H9 (cell line): ENCODE results near the gene WDR20. TPM values are rescaled to one million over a fixed set of nuclear protein-coding genes. Genes with fewer than 3 reads are reported as not detected.
A peak's percentile ranks its signal among the peaks of the same experiment; 100 is the strongest.

ENCODE experiments used
- DNase-seq: peaks from one replicate; pipeline ENCODE4 v3.0.0-alpha.2; 2017
- H2AFZ ChIP-seq: one replicate; pipeline ENCODE4 v1.6.1; 2013; ENCODE audit warnings: mild to moderate bottlenecking, low read length, control low read depth, moderate library complexity
- H2AK5ac ChIP-seq: 2 replicates; pipeline ENCODE4 v1.6.1; 2013; ENCODE audit warnings: low read length, control low read depth, mixed read lengths; ENCODE audit not compliant: insufficient read length
- H2BK120ac ChIP-seq: one replicate; pipeline ENCODE4 v1.6.1; 2013; ENCODE audit warnings: low read depth, mild to moderate bottlenecking, low read length, control low read depth, inconsistent platforms; ENCODE audit not compliant: poor library complexity, severe bottlenecking
- H2BK12ac ChIP-seq: 2 replicates; pipeline ENCODE4 v1.6.1; 2013; ENCODE audit warnings: low read length, control low read depth, mixed read lengths, low read depth; ENCODE audit not compliant: insufficient read length
- H2BK15ac ChIP-seq: 2 replicates; pipeline ENCODE4 v1.6.1; 2013; ENCODE audit warnings: low read depth, low read length, control low read depth
- H2BK20ac ChIP-seq: one replicate; pipeline ENCODE4 v1.6.1; 2013; ENCODE audit warnings: low read depth, mild to moderate bottlenecking, low read length, control low read depth, inconsistent platforms; ENCODE audit not compliant: poor library complexity, severe bottlenecking
- H2BK5ac ChIP-seq: 2 replicates; pipeline ENCODE4 v1.6.1; 2013; ENCODE audit warnings: low read length, control low read depth, mixed read lengths; ENCODE audit not compliant: insufficient read length
- H3K14ac ChIP-seq: 2 replicates; pipeline ENCODE4 v1.6.1; 2013; ENCODE audit warnings: low read length, control low read depth; ENCODE audit not compliant: insufficient read depth
- H3K18ac ChIP-seq: 2 replicates; pipeline ENCODE4 v1.6.1; 2013; ENCODE audit warnings: low read depth, mild to moderate bottlenecking, mixed read lengths, low read length, control low read depth; ENCODE audit not compliant: insufficient read length
- H3K23ac ChIP-seq: 2 replicates; pipeline ENCODE4 v1.6.1; 2013; ENCODE audit warnings: low read length, control low read depth, mixed read lengths, low read depth; ENCODE audit not compliant: insufficient read length
- H3K23me2 ChIP-seq: 2 replicates; pipeline ENCODE4 v1.6.1; 2013; ENCODE audit warnings: low read depth, mild to moderate bottlenecking, mixed read lengths, low read length, control low read depth; ENCODE audit not compliant: insufficient read length, poor library complexity, severe bottlenecking
- H3K27ac ChIP-seq: 2 replicates; pipeline ENCODE4 v1.5.1; 2013; ENCODE audit warnings: low read length, control low read depth, mixed read lengths, low read depth; ENCODE audit not compliant: insufficient read length
- H3K27me3 ChIP-seq: 2 replicates; pipeline ENCODE4 v1.6.1; 2013; ENCODE audit warnings: low read length, control low read depth, inconsistent platforms; ENCODE audit not compliant: insufficient read depth
- H3K4ac ChIP-seq: 2 replicates; pipeline ENCODE4 v1.6.1; 2013; ENCODE audit warnings: low read depth, mild to moderate bottlenecking, control low read depth, inconsistent platforms, low read length, moderate library complexity
- H3K4me1 ChIP-seq: 2 replicates; pipeline ENCODE4 v1.6.1; 2013; ENCODE audit warnings: low read length, control low read depth, inconsistent platforms; ENCODE audit not compliant: insufficient read depth
- H3K4me2 ChIP-seq: 2 replicates; pipeline ENCODE4 v1.6.1; 2013; ENCODE audit warnings: low read length, control low read depth, mixed read lengths; ENCODE audit not compliant: insufficient read length, insufficient read depth
- H3K56ac ChIP-seq: 2 replicates; pipeline ENCODE4 v1.6.1; 2013; ENCODE audit warnings: low read depth, mild to moderate bottlenecking, mixed read lengths, low read length, control low read depth; ENCODE audit not compliant: insufficient read length
- H3K79me1 ChIP-seq: 2 replicates; pipeline ENCODE4 v1.6.1; 2013; ENCODE audit warnings: low read depth, mild to moderate bottlenecking, moderate library complexity, low read length, control low read depth, inconsistent platforms; ENCODE audit not compliant: insufficient read depth, poor library complexity, severe bottlenecking
- H3K79me2 ChIP-seq: 2 replicates; pipeline ENCODE4 v1.6.1; 2013; ENCODE audit warnings: low read length, control low read depth, inconsistent platforms; ENCODE audit not compliant: insufficient read depth
- H3K9ac ChIP-seq: 2 replicates; pipeline ENCODE4 v1.6.1; 2013; ENCODE audit warnings: low read length, control low read depth, mixed read lengths; ENCODE audit not compliant: insufficient read length; ENCODE audit errors: extremely low read depth
- H3K9me3 ChIP-seq: one replicate; pipeline ENCODE4 v1.6.1; 2013; ENCODE audit warnings: low read depth, low read length, inconsistent platforms; ENCODE audit not compliant: control insufficient read depth
- H3T11ph ChIP-seq: one replicate; pipeline ENCODE4 v1.6.1; 2013; ENCODE audit warnings: mild to moderate bottlenecking, low read length, control low read depth, inconsistent platforms
- H4K20me1 ChIP-seq: one replicate; pipeline ENCODE4 v1.6.1; 2013; ENCODE audit not compliant: control insufficient read depth, insufficient read length, insufficient read depth
- H4K5ac ChIP-seq: 2 replicates; pipeline ENCODE4 v1.6.1; 2013; ENCODE audit warnings: low read depth, mild to moderate bottlenecking, mixed read lengths, low read length, control low read depth; ENCODE audit not compliant: insufficient read length
- H4K8ac ChIP-seq: replicated peaks from 2 replicates; pipeline ENCODE4 v1.6.1; 2013; ENCODE audit warnings: low read length, control low read depth, mixed read lengths, low read depth; ENCODE audit not compliant: insufficient read length
- H4K91ac ChIP-seq: 2 replicates; pipeline ENCODE4 v1.6.1; 2013; ENCODE audit warnings: low read depth, mild to moderate bottlenecking, moderate library complexity, mixed read lengths, low read length, control low read depth; ENCODE audit not compliant: insufficient read length
- H3K27ac Mint-ChIP-seq, 3 experiments: 2 replicates in 2 of 3; 3 replicates in 1 of 3; pipeline ENCODE4 v1.8.0; 2020 to 2021; ENCODE audit warnings: mixed read lengths in 3 of 3, mild to moderate bottlenecking in 1 of 3, moderate library complexity in 1 of 3
- H3K27me3 Mint-ChIP-seq: 2 replicates; pipeline ENCODE4 v1.8.0; 2021; ENCODE audit warnings: low read depth, mild to moderate bottlenecking, moderate library complexity, mixed read lengths
- H3K36me3 Mint-ChIP-seq, 3 experiments: 2 replicates in 2 of 3; 3 replicates in 1 of 3; pipeline ENCODE4 v1.8.0; 2020 to 2021; ENCODE audit warnings: low read depth in 3 of 3, mixed read lengths in 3 of 3; ENCODE audit not compliant: insufficient read depth in 1 of 3
- H3K4me1 Mint-ChIP-seq, 2 experiments: 2 replicates each; pipeline ENCODE4 v1.8.0; 2020; ENCODE audit warnings: mixed read lengths in 2 of 2
- H3K4me3 Mint-ChIP-seq, 2 experiments: 2 replicates in 1 of 2; 3 replicates in 1 of 2; pipeline ENCODE4 v1.8.0; 2020 to 2021; ENCODE audit warnings: mild to moderate bottlenecking in 2 of 2, mixed read lengths in 2 of 2, moderate library complexity in 1 of 2
- H3K9me3 Mint-ChIP-seq, 2 experiments: 2 replicates in 1 of 2; 3 replicates in 1 of 2; pipeline ENCODE4 v1.8.0; 2020; ENCODE audit warnings: mild to moderate bottlenecking in 2 of 2, mixed read lengths in 2 of 2, moderate library complexity in 1 of 2
- WGBS: extraction: QIAGEN DNeasy Blood & Tissue Kit; methylation state at CpG from one replicate; pipeline ENCODE4 v1.1.7; 2013; ENCODE audit warnings: missing lambda C conversion rate, low lambda C conversion rate, mixed read lengths; ENCODE audit not compliant: insufficient read length; ENCODE audit errors: extremely low coverage; 5-methylcytosine and 5-hydroxymethylcytosine counted together
- total RNA-seq: library from RNA; stranded (reverse); gene quantifications from 2 replicates; pipeline ENCODE4 v1.2.1, GENCODE V29; 2021
- TF ChIP-seq, protein P1 (sequence below): fragments of 200-600 bp; sonication (generic); conservative IDR thresholded peaks from 3 replicates; pipeline ENCODE4 v1.8.0; 2021; ENCODE audit warnings: antibody characterized with exemption, mild to moderate bottlenecking

Gene WDR20
- total RNA-seq, 1 experiment from 2014 or later, result 31.6 TPM

DNA sequence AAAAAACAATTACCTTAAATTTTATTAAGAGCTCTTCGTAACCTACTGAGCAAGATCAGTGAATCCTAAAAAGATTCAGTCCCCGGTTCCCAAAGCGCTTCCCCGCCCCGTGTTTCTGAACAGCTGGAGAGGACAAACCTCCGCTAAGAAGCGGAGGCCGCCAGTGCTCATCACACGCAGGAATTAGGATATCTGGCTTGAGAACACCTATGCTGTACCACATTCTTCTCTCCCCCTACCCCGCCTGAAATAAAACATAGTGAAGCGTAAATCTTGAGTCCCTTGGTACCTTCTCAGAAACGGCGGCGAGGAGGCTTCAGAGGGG, 774 bp upstream of the WDR20 start:
- Histone ChIP-seq H2BK120ac (no peak overlapping the region), H3K18ac (no peak overlapping the region), H3K79me2 (peaks cover 13% of the 10 kb centered on the region; the same call in 1 of the 2 replicates), H3K23me2 (peaks cover 6% of the 10 kb centered on the region), H3K4me2 (peak overlapping the region; percentile 67), H4K5ac (no peak overlapping the region), H4K20me1 (no peaks in the 10 kb centered on the region), H3K4ac (no peak overlapping the region), H4K91ac (no peak overlapping the region), H3K27ac (peak overlapping the region; percentile 18), H3K79me1 (no peaks in the 10 kb centered on the region), H3K14ac (no peak overlapping the region; the same call in 1 of the 2 replicates), H2AFZ (no peak overlapping the region), H2BK20ac (no peak overlapping the region), H2AK5ac (no peak overlapping the region), H3K4me1 (no peaks in the 10 kb centered on the region; the same call in 1 of the 2 replicates), H3T11ph (no peak overlapping the region), H3K9me3 (no peaks in the 10 kb centered on the region), H2BK12ac (no peak overlapping the region), H2BK15ac (no peak overlapping the region), H3K9ac (peak overlapping the region; percentile 44), H3K56ac (no peak overlapping the region), H4K8ac (no peak overlapping the region), H2BK5ac (no peak overlapping the region), H3K27me3 (no peaks in the 10 kb centered on the region), H3K23ac (no peak overlapping the region)
- peaks cover 19 to 28% of the 10 kb centered on the region in 2 experiments for H3K4me1 Mint-ChIP-seq
- no CpG with 5 or more reads among the region's 14 CpGs for WGBS
- no peaks in the 10 kb centered on the region for H3K27me3 Mint-ChIP-seq
- peak overlapping the region; percentile 60 to 96 (median 94); a peak in 6 of 7 replicates for H3K27ac Mint-ChIP-seq
- H3K36me3 Mint-ChIP-seq, result peaks cover 11 to 16% (median 12%) of the 10 kb centered on the region in 3 experiments; a peak in 6 of 7 replicates
- no peaks in the 10 kb centered on the region for H3K9me3 Mint-ChIP-seq
- DNase-seq, result no peak
- H3K4me3 Mint-ChIP-seq, result peak overlapping the region; percentile 98
- TF ChIP-seq, protein P1, sequence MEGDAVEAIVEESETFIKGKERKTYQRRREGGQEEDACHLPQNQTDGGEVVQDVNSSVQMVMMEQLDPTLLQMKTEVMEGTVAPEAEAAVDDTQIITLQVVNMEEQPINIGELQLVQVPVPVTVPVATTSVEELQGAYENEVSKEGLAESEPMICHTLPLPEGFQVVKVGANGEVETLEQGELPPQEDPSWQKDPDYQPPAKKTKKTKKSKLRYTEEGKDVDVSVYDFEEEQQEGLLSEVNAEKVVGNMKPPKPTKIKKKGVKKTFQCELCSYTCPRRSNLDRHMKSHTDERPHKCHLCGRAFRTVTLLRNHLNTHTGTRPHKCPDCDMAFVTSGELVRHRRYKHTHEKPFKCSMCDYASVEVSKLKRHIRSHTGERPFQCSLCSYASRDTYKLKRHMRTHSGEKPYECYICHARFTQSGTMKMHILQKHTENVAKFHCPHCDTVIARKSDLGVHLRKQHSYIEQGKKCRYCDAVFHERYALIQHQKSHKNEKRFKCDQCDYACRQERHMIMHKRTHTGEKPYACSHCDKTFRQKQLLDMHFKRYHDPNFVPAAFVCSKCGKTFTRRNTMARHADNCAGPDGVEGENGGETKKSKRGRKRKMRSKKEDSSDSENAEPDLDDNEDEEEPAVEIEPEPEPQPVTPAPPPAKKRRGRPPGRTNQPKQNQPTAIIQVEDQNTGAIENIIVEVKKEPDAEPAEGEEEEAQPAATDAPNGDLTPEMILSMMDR, result no peak
